ENCODE data around the gene EPS8L1. TPM values are rescaled to one million over a fixed set of nuclear protein-coding genes. Genes with fewer than 3 reads are reported as not detected.
"Not testable (repeated sequence)": the region's sequence is repeated elsewhere in the genome, so short reads cannot be mapped to it uniquely, and the experiment has no call there.

EPS8L1 gene
- total RNA-seq, 1 experiment from 2014 or later, result 3.5 TPM

DNA sequence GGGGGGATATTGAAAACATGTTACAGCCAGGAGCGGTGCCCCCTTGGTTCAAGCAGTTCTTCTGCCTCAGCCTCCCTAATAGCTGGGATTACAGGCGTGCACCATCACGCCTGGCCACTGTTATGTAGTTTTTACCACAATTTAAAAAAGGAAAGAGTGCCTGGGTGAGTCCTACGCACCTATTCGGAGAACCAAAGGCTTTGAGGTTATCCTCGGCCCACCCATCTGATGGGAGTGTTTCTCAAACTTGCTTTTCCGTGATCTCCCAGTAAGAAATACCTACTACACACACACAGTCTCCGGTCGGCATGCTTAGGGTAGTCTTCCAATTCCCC is 33.4 kb upstream of the EPS8L1 start:
- no peaks in the 10 kb centered on the region for H3K4me1 ChIP-seq (replicated peaks)
- H3K4me3 ChIP-seq, result no peak overlapping the region
- peaks cover 4% of the 10 kb centered on the region; the same call in 1 of the 2 replicates for H3K36me3 ChIP-seq
- no peak overlapping the region for H3K27ac ChIP-seq
- H3K27me3 ChIP-seq (replicated peaks), result no peaks in the 10 kb centered on the region
- no peak for DNase-seq (ENCODE audit: low read depth in 1 of 2, low spot score in 2 of 2)
- no peaks in the 10 kb centered on the region for H3K9me3 ChIP-seq (replicated peaks)

DNA sequence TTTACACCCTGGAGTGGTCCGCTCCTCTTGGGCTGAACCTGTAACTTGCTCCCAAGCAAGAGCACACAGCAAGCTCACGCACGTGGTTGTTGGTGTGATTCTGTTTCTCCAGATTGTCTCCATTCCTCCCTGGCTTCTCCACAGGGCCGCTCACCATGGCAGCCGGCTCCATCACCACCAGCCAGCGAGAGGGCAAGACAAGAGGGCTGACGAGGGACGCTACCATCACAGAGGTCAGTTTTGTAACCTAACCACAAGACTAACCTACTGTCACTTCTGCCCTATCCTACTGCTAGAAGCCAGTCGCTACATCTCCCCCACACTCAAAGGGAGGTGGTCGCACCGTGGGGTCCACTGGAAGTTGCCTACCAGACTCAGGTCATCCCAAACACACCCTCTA is 33.0 kb upstream of the EPS8L1 start:
- H3K4me3 ChIP-seq, result no peak overlapping the region
- H3K4me1 ChIP-seq (replicated peaks), result no peaks in the 10 kb centered on the region
- peaks cover 8% of the 10 kb centered on the region; the same call in 1 of the 2 replicates for H3K36me3 ChIP-seq
- H3K27ac ChIP-seq, result no peak overlapping the region
- no peak for DNase-seq (ENCODE audit: low read depth in 1 of 2, low spot score in 2 of 2)
- H3K9me3 ChIP-seq (replicated peaks), result no peaks in the 10 kb centered on the region
- no peaks in the 10 kb centered on the region for H3K27me3 ChIP-seq (replicated peaks)

DNA sequence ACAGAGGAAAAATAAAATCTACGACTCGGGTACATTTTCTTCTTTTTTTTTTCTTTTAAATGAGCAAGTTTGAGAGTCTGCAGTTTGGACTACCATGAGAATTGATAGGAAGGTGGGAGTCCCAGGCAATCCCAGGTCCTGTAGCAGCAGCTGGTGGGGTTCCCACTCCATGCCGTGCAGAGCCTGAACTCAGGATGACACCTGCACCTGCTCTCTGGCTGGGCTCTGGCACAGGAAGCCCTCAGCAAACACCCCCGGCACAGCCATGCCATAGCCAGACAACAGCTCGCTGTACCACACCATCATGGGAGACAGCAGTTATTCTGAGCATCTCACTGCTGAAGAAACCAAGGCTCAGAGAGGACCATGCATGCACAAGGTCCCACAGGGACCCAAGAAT is 31.4 kb upstream of the EPS8L1 start:
- H3K27ac ChIP-seq, result no peak overlapping the region
- no peak overlapping the region for H3K4me3 ChIP-seq
- DNase-seq (ENCODE audit: low read depth in 1 of 2, low spot score in 2 of 2), result no peak
- H3K27me3 ChIP-seq (replicated peaks), result no peaks in the 10 kb centered on the region
- H3K36me3 ChIP-seq, result peaks cover 8% of the 10 kb centered on the region; the same call in 1 of the 2 replicates
- H3K9me3 ChIP-seq (replicated peaks), result no peaks in the 10 kb centered on the region
- no peaks in the 10 kb centered on the region for H3K4me1 ChIP-seq (replicated peaks)

DNA sequence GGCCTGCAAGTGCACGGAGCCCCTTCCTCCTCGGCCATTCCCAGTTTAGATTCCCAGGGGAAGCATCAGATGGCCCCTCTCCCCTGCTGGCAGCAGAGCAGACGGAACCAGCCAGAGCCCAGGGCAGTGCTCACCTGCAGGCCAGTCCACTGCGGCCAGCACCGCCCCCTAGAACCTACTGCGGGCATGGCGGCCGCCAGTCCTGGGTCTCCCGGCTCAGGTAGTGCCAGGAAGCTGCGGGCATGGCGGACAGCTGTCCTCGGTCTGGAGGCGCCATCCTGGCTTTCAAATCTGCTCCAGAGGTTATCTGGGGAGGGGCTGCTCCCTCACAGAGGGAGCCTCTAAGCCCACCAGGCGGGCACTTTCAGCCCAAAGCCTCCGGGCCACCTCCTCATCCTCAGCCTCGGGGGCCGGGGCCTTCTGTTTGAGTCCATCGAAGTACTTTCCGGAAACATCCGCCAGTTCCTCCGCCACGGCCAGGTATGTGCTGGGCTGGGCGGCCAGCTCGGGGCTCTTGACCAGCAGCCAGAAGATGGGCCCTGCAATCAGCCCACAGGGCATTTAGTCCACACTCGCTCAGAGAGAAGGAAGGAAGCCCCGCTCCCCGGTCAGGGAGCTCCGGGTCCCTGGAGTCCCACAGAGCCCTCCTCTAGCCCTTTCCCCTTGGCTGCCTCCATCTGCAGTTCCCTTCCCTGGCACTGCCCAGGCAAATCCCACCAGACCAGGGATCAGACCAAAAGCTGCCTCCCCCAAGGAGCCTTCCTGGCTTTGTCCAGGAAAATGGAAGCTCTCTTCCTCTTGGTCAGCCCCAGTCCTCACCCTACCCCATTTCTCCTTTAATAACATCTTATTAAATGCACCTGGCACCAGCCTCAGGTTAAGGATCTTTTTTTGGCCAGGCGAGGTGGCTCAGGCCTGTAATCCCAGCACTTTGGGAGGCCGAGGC is 30.6 kb upstream of the EPS8L1 start:
- H3K27ac ChIP-seq, result no peak overlapping the region
- H3K9me3 ChIP-seq (replicated peaks), result no peaks in the 10 kb centered on the region
- H3K4me3 ChIP-seq, result no peak overlapping the region
- H3K4me1 ChIP-seq (replicated peaks), result no peaks in the 10 kb centered on the region
- DNase-seq (ENCODE audit: low read depth in 1 of 2, low spot score in 2 of 2), result no peak
- H3K36me3 ChIP-seq, result peaks cover 8% of the 10 kb centered on the region; the same call in 1 of the 2 replicates
- no peaks in the 10 kb centered on the region for H3K27me3 ChIP-seq (replicated peaks)

DNA sequence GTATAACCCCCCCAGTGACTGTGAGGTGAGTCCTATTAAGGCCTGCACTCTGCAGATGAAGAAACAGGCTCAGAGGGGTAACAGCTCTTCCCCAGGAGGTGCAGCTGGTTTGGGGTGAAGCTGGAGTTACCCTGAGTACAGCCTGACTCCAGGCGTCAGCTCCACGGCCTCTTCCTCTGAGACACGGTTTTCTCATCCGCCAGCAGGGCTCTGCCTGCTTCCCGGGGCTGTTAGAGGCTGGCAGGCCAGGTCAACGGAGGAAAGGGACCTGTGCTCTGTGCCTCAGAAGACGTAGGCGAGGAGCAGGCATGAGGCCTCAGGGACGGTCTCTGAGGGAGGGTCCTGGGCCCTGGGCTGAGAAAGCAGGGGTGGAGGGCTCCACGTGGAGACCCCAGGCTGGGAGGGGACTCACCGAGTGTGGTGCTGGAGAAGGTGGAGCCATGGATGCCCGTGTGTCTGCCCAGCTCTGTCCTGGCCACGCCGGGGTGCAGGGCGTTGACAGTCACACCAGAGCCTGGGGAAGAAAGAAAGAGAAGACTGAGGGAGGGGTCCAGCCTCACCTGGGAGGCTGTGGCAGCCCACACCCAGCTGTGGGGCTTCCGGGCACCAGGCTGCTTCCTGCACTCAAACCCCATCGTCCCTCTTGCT is 28.6 kb upstream of the EPS8L1 start:
- H3K4me3 ChIP-seq, result no peak overlapping the region
- H3K27ac ChIP-seq, result no peak overlapping the region
- no peaks in the 10 kb centered on the region for H3K4me1 ChIP-seq (replicated peaks)
- DNase-seq (ENCODE audit: low read depth in 1 of 2, low spot score in 2 of 2), result no peak
- H3K36me3 ChIP-seq, result peaks cover 8% of the 10 kb centered on the region; the same call in 1 of the 2 replicates
- no peaks in the 10 kb centered on the region for H3K9me3 ChIP-seq (replicated peaks)
- no peaks in the 10 kb centered on the region for H3K27me3 ChIP-seq (replicated peaks)

DNA sequence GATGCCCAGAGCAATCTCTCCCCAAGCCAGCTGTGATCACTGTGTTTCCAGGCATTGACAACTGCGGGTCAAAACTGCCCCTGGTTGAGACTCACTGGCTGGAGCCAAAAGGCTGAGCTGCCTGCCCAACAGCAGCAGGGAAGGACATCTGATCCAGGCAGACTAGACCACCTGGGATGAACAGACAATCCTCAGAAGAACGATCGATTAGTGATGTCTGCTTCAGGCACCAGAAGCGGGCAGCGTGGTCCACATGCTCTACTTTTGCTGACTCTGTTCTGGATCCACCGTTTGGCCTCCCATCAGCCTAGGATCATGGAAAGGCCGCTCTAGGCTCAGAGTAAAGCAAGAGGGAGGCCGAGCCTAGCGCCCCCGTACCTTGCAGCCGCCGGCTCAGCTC is 27.7 kb upstream of the EPS8L1 start:
- Histone ChIP-seq H3K27me3 (replicated peaks) (no peaks in the 10 kb centered on the region), H3K36me3 (peaks cover 8% of the 10 kb centered on the region; the same call in 1 of the 2 replicates), H3K27ac (no peak overlapping the region), H3K4me1 (replicated peaks) (no peaks in the 10 kb centered on the region), H3K9me3 (replicated peaks) (no peaks in the 10 kb centered on the region), H3K4me3 (no peak overlapping the region)
- no peak for DNase-seq (ENCODE audit: low read depth in 1 of 2, low spot score in 2 of 2)

DNA sequence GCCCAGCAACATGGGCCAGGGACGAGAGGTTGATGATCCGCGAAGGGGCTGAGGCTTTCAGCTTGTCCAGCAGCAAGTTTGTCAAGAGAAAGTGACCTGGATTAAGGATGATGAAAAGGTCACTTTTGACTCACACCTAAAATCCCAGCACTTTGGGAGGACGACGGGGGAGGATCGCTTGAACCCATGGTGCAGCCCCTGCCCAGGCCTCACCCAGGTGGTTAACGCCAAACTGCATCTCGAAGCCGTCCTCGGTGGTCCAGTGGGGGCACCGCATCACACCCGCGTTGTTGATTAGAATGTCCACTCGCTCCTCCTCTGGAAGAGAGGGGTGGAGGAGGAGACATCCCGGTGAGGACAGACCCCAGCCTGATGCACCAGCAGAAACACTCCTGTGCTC is 27.2 kb upstream of the EPS8L1 start:
- H3K9me3 ChIP-seq (replicated peaks), result no peaks in the 10 kb centered on the region
- no peaks in the 10 kb centered on the region for H3K4me1 ChIP-seq (replicated peaks)
- H3K27me3 ChIP-seq (replicated peaks), result no peaks in the 10 kb centered on the region
- peaks cover 8% of the 10 kb centered on the region; the same call in 1 of the 2 replicates for H3K36me3 ChIP-seq
- H3K27ac ChIP-seq, result no peak overlapping the region
- DNase-seq (ENCODE audit: low read depth in 1 of 2, low spot score in 2 of 2), result no peak
- H3K4me3 ChIP-seq, result no peak overlapping the region

DNA sequence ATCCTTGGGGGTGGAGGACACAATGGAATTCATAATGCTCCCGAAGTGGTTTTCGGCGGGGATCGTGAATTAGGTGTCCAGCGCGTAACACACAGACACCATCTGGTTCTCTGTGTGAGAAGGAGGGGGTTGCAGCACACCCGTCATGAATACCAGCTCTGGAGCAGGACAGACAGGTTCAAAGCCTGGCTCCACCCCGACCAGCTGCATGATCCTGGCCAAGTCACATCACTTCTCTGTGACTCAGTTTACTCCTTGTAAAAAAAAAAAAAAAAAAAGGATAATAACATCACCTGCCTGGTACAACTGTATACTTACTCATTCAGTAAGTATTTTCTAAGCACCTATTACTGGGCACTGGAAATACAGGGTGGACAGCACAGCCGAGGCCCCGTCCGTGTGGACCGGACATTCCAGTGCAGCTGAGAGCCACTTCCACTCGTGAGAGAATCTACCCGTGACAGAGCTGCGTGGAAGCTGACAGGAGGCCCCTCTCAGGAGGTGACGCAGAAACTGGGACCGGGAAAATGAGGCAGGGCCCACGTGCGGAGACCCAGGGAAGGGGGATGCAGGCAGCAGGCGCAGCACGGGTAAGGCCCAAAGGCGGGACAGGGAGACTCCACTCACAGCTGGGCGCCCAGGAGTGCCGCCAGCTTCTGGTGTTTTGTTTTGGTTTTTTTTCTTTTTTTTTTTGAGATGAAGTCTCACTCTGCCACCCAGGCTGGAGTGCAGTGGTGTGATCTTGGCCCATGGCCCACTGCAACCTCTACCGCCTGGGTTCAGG is 24.7 kb upstream of the EPS8L1 start:
- no peak overlapping the region for H3K4me3 ChIP-seq
- H3K9me3 ChIP-seq (replicated peaks), result no peaks in the 10 kb centered on the region
- peaks cover 16% of the 10 kb centered on the region for H3K36me3 ChIP-seq
- H3K27me3 ChIP-seq (replicated peaks), result no peaks in the 10 kb centered on the region
- no peak for DNase-seq (ENCODE audit: low read depth in 1 of 2, low spot score in 2 of 2)
- H3K27ac ChIP-seq, result no peak overlapping the region
- no peaks in the 10 kb centered on the region for H3K4me1 ChIP-seq (replicated peaks)

DNA sequence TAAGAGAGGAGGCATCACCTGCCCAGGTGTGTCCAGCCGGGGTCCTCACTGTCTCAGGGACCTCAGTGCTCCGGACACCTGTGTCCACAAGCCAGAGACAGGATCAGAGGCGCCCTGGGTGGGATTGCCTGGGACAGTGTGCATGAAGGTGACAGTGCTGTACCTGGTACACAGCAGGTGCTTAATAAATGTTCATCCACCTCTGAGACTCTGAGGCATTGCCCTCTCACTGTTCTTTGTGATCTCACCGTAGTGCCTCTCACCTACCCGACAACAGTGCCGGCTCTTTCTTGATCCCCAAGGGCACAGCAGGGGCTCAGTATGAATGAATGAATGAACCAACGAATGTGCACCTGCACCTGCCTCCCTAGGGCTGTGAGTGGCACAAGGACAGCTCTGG is 21.9 kb upstream of the EPS8L1 start:
- no peaks in the 10 kb centered on the region for H3K9me3 ChIP-seq (replicated peaks)
- H3K27ac ChIP-seq, result no peak overlapping the region
- no peak for DNase-seq (ENCODE audit: low read depth in 1 of 2, low spot score in 2 of 2)
- peaks cover 18% of the 10 kb centered on the region for H3K36me3 ChIP-seq
- H3K27me3 ChIP-seq (replicated peaks), result no peaks in the 10 kb centered on the region
- H3K4me1 ChIP-seq (replicated peaks), result no peaks in the 10 kb centered on the region
- no peak overlapping the region for H3K4me3 ChIP-seq

DNA sequence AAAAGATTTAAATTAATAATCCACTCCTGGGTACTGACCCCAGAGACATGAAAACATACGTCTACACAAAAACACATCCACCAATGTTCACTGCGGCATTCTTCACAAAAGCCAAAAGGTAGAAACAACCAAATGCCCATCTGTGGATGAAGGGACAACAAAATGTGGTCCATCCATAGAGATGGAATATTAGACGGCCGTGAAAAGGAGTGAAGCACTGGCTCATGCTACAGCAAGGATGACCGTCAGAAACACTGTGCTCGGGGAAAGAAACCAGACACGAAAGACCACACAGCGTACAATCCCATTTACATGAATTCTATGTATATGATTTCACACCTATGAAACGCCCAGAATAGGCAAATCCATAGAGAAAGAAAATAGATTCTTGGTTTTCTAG is 18.8 kb upstream of the EPS8L1 start:
- Histone ChIP-seq H3K36me3 (peaks cover 18% of the 10 kb centered on the region), H3K4me1 (replicated peaks) (no peaks in the 10 kb centered on the region), H3K27me3 (replicated peaks) (no peaks in the 10 kb centered on the region), H3K9me3 (replicated peaks) (no peaks in the 10 kb centered on the region), H3K4me3 (no peak overlapping the region), H3K27ac (no peak overlapping the region)
- no peak for DNase-seq (ENCODE audit: low read depth in 1 of 2, low spot score in 2 of 2)

DNA sequence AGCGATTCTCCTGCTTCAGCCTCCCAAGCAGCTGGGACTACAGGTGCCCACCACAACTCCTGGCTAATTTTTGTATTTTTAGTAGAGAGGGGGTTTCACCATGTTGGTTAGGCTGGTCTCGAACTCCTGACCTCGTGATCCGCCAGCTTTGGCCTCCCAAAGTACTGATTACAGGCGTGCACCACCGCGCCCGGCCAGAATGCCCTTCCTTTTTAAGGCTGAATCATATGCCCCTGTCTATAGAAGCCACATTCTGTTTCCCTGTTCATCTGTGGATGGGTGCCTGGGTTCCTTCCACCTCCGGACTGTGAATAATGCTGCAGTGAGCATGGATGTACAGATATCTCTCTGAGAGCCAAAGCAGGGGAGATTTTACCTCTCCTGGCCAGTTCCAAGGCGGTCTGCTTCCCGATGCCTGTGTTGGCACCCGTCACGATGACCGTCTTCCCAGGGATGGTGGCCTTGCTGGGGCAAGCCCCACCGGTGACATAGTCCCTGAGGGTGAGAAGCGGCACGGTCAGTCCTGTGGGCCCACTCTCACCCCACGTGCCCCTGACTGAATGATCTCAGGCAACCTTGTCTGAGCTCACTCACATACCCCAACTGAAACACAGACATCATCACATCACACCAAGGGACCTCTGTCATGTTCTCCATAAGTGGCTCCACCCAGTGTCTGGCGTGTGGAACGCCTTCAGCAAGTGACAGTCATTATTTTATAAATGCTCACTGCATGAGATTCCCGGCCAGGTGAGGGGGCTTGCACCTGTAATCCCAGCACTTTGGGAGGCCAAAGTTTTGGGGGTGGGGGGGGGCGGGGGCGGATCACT is 16.7 kb upstream of the EPS8L1 start:
- Histone ChIP-seq H3K27ac (no peak overlapping the region), H3K36me3 (peaks cover 21% of the 10 kb centered on the region), H3K4me3 (no peak overlapping the region), H3K27me3 (replicated peaks) (no peaks in the 10 kb centered on the region), H3K4me1 (replicated peaks) (peaks cover 10% of the 10 kb centered on the region), H3K9me3 (replicated peaks) (no peaks in the 10 kb centered on the region; the same call in 1 of the 2 replicates)
- DNase-seq (ENCODE audit: low read depth in 1 of 2, low spot score in 2 of 2), result no peak

DNA sequence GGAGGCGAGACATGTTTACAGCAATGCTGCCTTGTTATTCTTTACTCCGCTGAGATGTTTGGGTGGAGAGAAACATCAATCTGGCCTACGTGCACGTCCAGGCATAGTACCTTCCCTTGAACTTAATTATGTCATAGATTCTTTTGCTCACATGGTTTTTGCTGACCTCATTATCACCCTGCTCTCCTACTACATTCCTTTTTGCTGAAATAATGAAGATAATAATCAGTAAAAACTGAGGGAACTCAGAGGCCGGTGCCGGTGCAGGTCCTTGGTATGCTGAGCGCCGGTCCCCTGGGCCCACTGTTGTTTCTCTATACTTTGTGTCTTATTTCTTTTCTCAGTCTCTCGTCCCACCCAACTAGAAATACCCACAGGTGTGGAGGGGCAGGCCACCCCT is 15.4 kb upstream of the EPS8L1 start:
- not testable (repeated sequence) for H3K27ac ChIP-seq; H3K27me3 ChIP-seq (replicated peaks); H3K9me3 ChIP-seq (replicated peaks); DNase-seq (ENCODE audit: low read depth in 1 of 2, low spot score in 2 of 2); H3K4me3 ChIP-seq
- H3K4me1 ChIP-seq (replicated peaks), result peaks cover 10% of the 10 kb centered on the region
- peaks cover 20% of the 10 kb centered on the region for H3K36me3 ChIP-seq
